Mucosa of stomach (tissue), 1 donor: ENCODE measurements around the gene RDH13.

ENCODE experiments used
- H3K27me3 ChIP-seq: one replicate; pipeline ENCODE4 v1.7.0; 2013; ENCODE audit warnings: mild to moderate bottlenecking, low read length; ENCODE audit not compliant: control insufficient read depth, insufficient read depth
- H3K36me3 ChIP-seq: one replicate; pipeline ENCODE4 v1.7.0; 2013; ENCODE audit warnings: low read length; ENCODE audit not compliant: control insufficient read depth, insufficient read depth
- H3K4me1 ChIP-seq: one replicate; pipeline ENCODE4 v1.7.0; 2013; ENCODE audit warnings: mild to moderate bottlenecking, low read length; ENCODE audit not compliant: control insufficient read depth, insufficient read depth
- H3K4me3 ChIP-seq: one replicate; pipeline ENCODE4 v1.7.0; 2013; ENCODE audit warnings: low read length
- H3K9ac ChIP-seq: one replicate; pipeline ENCODE4 v1.7.0; 2013; ENCODE audit warnings: mild to moderate bottlenecking, low read length, moderate library complexity
- H3K9me3 ChIP-seq: one replicate; pipeline ENCODE4 v1.7.0; 2013; ENCODE audit warnings: mild to moderate bottlenecking, low read length, moderate library complexity; ENCODE audit not compliant: control insufficient read depth
- donor health status: Pancreatic carcinoma.

RDH13 gene

DNA sequence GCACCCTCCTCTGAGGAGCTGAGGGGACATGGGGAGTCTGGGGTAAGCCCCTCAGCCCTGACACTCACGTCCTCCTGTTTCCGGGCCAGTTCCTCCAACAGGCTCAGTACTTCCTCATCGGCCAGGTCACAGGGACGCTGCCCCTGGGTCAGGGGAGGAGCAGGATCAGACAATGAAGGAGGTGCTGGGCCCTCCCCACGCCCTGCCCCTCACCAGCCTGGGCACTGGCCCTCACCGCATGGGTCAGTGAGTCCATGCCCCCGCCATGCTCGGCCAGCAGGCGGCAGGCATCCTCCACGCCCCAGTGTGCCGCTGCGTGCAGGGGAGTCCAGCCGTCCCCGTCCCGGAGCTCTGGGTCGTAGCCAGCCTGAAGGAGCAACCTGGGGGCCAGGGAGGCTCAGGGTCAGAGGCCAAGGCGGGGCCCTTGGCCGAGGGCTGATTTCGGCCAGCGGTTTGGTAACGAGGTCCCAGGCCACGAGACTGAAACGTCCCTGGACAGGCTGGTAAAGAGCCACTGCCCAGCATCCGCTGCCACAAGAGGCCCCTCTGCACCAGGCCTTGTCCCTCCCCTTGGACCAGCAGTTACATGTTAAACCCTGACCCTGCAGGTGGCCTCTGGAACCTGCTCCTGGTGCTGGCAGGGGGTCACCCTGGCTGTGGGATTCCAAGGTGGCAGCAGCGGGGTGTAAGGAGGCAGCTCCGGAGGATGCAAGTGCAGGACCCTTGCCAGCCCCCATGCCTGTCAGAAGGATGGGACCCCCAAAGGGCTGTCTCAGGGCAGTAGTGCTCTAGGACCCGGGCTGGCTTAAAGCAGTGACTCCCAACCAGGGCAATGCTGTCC, 36.0 kb upstream of the RDH13 start:
- Histone ChIP-seq H3K36me3 (peaks cover 12% of the 10 kb centered on the region), H3K9ac (no peak overlapping the region), H3K27me3 (no peaks in the 10 kb centered on the region), H3K4me1 (no peaks in the 10 kb centered on the region), H3K4me3 (no peak overlapping the region), H3K9me3 (no peaks in the 10 kb centered on the region)

DNA sequence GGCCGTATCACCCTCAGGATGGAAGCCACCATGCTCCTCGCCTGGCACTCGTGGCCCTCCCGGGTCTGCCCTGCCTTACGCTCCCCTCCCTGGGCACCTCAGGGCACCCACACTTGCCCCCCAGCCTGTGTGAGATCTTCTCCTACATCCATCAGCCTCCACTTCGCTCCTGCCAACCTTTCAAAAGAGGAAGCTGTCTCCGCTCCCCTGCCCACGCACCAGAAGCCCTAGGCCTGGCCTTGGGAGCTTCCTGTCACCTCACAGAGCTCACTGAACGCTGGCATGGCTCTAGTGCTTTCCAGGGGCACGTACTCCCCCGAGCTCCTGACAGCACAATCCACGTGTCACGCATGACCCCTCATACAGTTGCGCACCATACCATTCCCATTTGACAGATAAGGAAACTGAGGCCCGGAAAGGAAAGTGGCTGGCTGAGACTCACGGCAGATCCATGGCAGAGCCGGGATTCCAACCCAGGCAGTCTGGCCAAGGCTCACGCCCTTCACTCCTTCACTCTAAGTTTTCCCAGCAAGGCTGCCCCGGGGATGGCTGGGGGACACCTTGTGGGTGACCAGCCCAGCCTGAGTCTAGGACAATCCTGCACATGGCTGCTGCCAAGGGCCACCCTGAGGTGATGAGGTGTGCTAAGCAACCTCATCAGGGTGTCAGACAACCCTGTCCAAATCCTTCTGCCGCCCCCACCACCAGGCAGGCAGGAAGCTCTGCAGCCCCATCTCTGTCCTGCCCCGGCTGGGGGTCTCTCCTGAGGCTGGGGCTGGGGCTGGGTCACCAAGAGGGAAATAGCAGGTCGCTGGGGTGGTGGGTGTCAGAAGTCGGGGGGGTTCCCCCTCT, 35.1 kb upstream of the RDH13 start:
- H3K9me3 ChIP-seq: no peaks in the 10 kb centered on the region
- H3K4me1 ChIP-seq: no peaks in the 10 kb centered on the region
- H3K36me3 ChIP-seq: peaks cover 12% of the 10 kb centered on the region
- H3K27me3 ChIP-seq: no peaks in the 10 kb centered on the region
- H3K9ac ChIP-seq: no peak overlapping the region
- H3K4me3 ChIP-seq: no peak overlapping the region

DNA sequence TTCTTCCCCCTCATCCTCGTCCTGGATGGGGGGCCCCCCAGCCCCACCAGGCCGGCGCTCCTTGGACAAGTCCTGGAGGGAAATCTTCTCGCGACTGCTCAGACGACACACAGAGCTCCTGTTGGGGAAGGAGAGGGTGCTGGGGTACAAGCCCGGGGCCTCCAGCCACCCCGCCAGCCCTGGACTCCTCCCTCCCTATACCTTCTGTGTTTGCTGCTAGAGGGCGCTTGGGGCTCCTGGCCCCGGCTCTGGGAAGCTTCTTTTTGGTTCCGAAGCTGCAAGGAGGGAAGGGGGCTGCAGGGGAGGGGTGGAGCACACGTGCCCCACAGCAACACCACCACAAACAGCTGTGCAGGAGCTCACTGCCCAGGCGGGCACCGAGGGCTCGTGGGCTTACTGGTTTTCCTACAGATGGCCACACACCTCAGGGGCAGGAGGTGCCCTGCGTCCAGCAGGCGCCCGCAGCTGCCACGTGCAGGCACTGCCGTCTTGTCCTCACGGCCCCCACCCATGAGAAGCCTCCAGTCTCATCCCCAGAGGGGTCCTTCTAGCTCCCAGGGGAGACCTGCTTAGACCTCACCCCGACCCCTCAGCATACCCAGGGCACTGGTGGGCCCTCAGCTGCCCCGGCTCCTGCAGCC, 33.2 kb upstream of the RDH13 start:
- Histone ChIP-seq H3K9me3 (no peaks in the 10 kb centered on the region), H3K27me3 (no peaks in the 10 kb centered on the region), H3K36me3 (peaks cover 12% of the 10 kb centered on the region), H3K4me3 (no peak overlapping the region), H3K4me1 (no peaks in the 10 kb centered on the region), H3K9ac (no peak overlapping the region)

DNA sequence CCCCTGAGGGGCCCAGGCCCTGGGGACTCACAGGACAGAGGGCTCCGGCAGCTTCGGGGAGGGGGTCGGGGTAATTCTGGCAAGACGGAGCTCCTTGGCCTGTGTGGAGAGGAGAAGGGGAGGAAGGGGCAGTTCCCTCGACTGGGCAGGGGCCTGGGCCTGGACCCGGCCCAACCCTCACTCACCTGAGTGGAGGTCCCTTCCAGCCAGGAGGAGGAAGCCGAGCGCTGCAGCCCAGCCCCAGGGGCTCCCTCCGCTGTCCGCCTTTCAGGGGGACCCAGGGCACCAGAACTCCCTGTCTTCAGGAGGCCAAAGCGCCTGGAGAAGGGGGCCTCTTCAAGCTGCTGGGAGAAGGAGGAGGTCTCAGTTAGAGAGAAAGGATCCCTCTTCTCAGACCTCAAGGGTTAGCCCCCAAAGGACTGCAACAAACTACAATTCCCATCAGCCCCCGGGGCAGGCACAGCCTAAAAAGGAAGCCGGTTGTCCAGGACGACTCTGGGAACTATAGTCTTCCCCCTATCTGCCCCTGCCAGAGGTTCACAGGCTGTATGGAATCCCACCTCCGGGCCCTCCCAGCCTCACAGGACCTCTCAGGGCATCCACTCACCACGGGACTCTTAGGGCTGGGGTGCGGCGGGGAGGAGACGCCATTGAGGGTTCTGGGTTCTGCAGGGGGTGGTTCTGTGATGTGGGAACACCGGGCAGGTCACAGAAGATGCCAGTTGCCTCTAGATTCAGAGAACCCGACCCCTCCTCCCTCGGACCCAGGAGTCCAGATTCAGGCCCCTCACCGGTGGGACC, 32.5 kb upstream of the RDH13 start:
- Histone ChIP-seq H3K27me3 (no peaks in the 10 kb centered on the region), H3K36me3 (peaks cover 12% of the 10 kb centered on the region), H3K9ac (no peak overlapping the region), H3K9me3 (no peaks in the 10 kb centered on the region), H3K4me1 (no peaks in the 10 kb centered on the region), H3K4me3 (no peak overlapping the region)

DNA sequence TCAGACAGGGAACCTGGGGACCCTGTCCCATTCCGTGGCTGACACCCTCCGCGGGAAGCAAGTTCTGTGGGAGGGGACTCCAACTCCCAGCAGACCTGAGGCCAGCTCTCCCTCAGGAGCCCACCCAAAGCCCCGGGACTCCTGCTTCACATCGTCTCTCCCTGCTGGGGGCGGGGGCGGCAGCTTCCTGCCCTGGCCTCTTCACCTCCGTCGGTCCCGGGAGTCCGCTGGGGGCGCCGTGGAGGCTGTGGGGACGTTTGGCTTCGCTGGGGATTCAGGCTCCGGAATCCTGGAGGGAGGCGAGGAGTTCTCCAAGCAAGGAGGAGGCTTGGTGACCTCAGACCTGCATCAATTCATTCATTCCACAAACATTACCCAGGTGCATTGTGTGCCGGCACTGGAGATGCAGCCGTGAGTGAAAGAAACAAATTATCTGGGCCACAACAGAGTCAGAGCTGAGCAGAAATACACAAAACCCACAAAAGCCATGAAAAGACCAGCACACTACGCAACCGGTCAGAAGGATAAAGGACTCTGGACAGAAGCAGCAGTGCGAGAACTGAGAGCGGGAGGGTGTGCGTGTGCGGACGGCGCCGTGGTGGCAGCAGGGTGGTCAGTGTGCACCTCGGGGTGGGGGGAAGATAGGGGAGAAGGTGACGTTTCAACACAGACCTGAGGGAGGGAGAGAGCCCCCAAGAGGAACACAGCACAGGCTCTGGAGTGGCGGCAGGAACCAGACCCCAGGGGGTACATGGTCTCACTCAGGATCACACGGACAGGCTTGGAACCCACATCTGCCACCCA, 31.7 kb upstream of the RDH13 start:
- no peak overlapping the region for H3K9ac ChIP-seq
- peaks cover 12% of the 10 kb centered on the region for H3K36me3 ChIP-seq
- H3K9me3 ChIP-seq: no peaks in the 10 kb centered on the region

DNA sequence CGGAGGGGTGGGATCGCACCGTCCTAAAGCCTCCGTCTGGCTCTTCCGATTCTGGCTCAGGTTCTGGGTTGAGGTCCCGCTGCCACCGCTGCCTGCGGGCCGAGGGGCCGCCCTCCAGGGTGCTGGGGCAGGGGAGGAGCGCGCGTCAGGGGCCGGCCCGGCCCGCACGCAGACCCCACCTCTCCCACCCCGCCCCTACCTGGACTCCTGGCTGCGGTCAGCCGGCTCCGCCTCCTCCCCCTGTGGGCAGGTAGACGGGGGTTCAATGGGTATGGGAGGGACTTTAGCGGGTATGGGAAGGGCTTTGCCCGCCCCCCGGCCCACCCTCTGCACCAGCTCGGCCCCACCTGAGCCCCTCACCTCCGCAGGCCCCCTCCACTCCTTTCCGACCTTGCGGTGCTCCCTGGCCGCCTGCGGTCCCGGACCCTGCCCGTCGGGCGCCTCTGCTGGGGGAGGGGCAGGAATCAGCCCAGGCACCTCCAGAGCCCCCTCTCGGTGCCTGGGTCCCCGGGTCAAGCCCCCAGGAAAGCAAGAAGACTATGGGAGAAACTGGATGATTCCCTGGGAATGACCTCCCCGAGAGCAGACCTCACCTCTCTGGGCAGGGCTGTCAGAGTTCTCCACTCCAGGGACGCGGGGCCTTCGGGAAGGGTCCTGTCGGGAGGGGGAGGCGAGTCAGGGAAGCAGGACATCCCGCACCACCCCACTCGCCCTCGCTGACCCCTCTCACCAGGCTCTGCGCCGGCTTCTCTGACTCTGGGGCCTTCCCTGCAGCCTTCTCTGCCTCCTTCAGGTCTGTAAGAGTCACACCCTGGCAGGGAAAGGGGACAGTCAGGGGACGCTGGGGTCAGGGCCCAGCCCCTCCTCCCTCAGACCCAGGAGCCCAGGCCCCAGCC, 29.7 kb upstream of the RDH13 start:
- no peaks in the 10 kb centered on the region for H3K27me3 ChIP-seq
- H3K4me1 ChIP-seq: peaks cover 9% of the 10 kb centered on the region
- H3K4me3 ChIP-seq: no peak overlapping the region
- no peak overlapping the region for H3K9ac ChIP-seq
- peaks cover 11% of the 10 kb centered on the region for H3K36me3 ChIP-seq
- H3K9me3 ChIP-seq: no peaks in the 10 kb centered on the region

More for the DNA sequence above, 31.7 kb upstream of the RDH13 start:
- Histone ChIP-seq H3K27me3 (no peaks in the 10 kb centered on the region), H3K4me3 (no peak overlapping the region), H3K4me1 (no peaks in the 10 kb centered on the region)

DNA sequence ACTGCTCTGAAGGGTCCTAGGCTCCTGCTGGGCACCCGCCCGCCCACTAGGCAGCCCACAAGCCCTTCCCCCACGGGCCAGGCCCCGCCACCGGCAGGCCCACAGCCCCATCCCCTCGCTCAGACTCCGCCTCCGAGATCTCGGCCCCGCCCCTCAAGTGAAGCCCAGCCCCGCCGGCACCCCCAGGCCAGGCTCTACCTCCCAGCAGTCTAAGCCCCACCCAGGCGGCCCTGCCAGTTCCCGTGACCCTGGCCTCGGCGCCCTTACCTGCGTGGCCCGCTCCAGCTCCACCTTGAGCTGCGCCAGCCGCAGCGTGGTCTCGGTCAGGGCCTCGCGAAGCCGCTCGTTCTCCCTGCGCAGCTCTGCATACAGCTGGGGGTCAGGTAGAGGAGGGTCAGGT, 29.0 kb upstream of the RDH13 start:
- Histone ChIP-seq H3K4me1 (peaks cover 17% of the 10 kb centered on the region), H3K36me3 (peaks cover 13% of the 10 kb centered on the region), H3K9me3 (no peaks in the 10 kb centered on the region), H3K9ac (no peak overlapping the region), H3K4me3 (no peak overlapping the region), H3K27me3 (peaks cover under 1% of the 10 kb centered on the region)

DNA sequence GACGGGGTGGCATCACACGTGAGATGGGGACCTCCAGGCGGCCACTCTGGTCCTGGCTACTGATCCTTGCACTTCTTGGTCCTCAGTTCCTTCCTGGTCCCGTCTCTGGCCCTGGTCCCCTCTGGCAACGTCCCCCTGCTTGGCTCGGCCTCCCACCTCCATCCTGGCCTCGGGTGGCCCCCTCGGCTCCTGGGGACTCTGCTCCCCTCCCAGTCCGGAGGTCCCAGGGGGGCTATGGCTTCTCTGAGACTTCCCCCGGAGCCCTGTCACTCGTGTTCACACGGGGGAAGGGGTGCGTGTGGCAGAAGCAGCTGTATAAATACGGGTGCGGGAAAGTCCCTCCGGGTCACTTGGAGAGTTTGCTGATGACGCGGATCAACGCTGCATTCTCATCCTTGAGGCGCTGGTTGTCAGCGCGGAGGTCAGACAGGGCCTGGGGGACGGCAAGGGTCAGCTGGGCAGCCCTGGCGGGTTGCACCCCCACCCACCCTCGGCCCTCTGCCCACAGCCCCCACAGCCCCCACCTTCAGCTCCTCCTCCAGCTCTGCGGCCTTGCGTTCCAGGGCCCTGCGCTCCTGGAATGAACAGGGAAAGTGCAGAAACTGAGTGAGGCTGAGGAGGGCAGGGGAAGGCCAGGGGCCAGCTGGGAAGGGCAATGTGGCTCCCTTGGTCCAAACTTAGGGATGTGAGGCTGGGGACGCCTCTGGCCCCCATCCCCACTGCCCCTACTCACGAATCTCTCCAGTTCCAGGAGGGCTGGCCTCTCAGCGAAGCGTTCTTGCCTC, 28.4 kb upstream of the RDH13 start:
- peaks cover 23% of the 10 kb centered on the region for H3K4me1 ChIP-seq
- H3K9me3 ChIP-seq: no peaks in the 10 kb centered on the region
- H3K27me3 ChIP-seq: peaks cover 4% of the 10 kb centered on the region
- H3K4me3 ChIP-seq: no peak overlapping the region
- no peak overlapping the region for H3K9ac ChIP-seq
- H3K36me3 ChIP-seq: peaks cover 13% of the 10 kb centered on the region

DNA sequence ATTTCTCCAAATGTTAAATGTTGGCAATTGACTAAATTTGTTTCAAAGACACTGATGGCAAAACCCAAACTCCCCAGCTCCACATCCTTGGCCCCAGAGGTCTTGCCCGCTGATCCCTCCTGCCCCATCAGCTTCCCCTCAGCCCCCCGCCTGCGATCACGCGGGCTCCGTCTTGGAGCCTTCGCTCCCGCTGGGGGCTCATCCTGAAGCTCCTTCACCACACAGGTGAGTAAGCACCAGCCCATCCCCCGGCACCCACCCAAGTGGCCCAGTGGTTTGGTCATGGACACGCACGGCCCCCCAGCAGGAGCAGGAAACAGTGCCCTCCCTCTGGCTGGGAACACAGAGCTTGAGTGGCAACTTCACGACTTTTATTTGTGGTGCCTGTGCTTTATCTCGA, 27.6 kb upstream of the RDH13 start:
- H3K4me1 ChIP-seq: peaks cover 27% of the 10 kb centered on the region
- peaks cover 13% of the 10 kb centered on the region for H3K36me3 ChIP-seq
- no peaks in the 10 kb centered on the region for H3K9me3 ChIP-seq
- H3K9ac ChIP-seq: no peak overlapping the region
- H3K4me3 ChIP-seq: no peak overlapping the region
- H3K27me3 ChIP-seq: peaks cover 8% of the 10 kb centered on the region
